ENCODE results near the gene KDR.

The KDR gene

DNA sequence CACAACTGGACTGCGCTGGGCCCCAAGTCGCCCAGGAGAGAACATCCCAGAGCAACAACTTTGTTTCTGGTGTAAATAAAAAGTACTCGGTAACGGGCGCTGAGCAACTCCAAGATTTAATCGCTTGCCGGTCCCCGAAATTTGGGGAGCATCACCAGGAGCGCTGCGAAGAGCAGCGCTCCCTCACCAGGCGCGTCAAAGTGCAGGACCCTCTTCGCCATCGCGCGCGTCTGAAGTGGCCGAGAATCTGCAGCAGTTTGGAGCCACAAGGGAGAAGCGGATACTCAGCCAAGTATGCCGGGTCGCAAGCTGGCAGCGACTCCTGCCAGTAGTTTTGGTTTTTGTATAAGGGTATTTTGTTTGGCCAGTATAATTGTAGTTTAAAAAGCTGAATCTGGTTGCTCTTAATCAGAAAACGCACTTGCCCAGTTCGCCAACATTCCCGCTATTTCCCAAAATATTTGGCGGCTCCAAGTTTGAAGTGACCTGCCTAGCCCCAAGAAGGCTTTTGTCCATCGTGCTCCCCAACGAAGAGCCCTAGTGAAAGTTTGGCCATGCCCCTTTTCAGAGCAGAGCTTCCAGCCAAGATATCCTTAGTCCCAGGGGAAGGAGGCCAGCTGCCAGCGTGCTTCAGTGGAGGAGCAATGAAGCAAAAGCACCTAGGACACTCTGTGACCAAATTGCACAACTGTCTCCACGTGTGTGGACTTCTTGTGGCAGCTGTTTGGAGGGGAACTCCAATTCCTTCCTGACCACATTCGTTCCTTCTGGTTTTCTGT, 557 bp upstream of the KDR start:
- H3K4me3 ChIP-seq (ENCODE audit: control insufficient read depth, low read depth, low read length): peak overlapping the region; percentile 66
- TF ChIP-seq CTCF (conservative IDR thresholded peaks at IDR 0.05; ENCODE audit: control insufficient read depth, insufficient read depth, low read depth, low read length): no peak
- DNase-seq (ENCODE audit: low read depth): peak; percentile 3

- peak; percentile 16 for DNase-seq (ENCODE audit: low read depth)
- no peak for TF ChIP-seq CTCF (conservative IDR thresholded peaks at IDR 0.05; ENCODE audit: control insufficient read depth, insufficient read depth, low read depth, low read length)
- H3K4me3 ChIP-seq (ENCODE audit: control insufficient read depth, low read depth, low read length): peak overlapping the region; percentile 66
Observed at GRCh38 chr4:55124322-55125076, 896 bp downstream of the KDR start.

- TF ChIP-seq CTCF (conservative IDR thresholded peaks at IDR 0.05; ENCODE audit: control insufficient read depth, insufficient read depth, low read depth, low read length): no peak
- H3K4me3 ChIP-seq (ENCODE audit: control insufficient read depth, low read depth, low read length): no peak overlapping the region
Observed at GRCh38 chr4:55123791-55124190, 1.6 kb downstream of the KDR start.

GRCh38 chr4:55122235-55122634, 3.2 kb downstream of the KDR start:
- DNase-seq (ENCODE audit: low read depth): no peak
- no peak overlapping the region for H3K4me3 ChIP-seq (ENCODE audit: control insufficient read depth, low read depth, low read length)
- no peak for TF ChIP-seq CTCF (conservative IDR thresholded peaks at IDR 0.05; ENCODE audit: control insufficient read depth, insufficient read depth, low read depth, low read length)

More at GRCh38 chr4:55123791-55124190, 1.6 kb downstream of the KDR start:
- no peak for DNase-seq (ENCODE audit: low read depth)

DNA sequence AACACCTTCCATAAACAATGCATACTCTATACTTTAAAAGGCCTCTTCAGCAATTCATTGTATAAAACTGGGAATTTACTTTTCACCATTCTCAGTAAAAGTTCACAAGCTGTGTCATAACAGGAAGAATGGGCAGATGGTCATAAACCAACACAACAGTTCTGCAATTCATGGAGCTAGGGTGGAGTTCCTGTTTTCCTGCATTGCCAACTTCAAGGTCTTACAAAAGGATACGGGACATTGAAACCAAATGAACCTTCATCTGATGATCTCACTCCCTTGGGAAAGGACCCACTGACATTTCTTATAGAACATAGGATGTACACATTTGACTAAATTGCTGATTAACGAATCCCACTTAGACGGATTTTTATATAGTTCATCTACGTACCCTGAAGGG, 4.1 kb downstream of the KDR start:
- TF ChIP-seq CTCF (conservative IDR thresholded peaks at IDR 0.05; ENCODE audit: control insufficient read depth, insufficient read depth, low read depth, low read length): no peak
- no peak overlapping the region for H3K4me3 ChIP-seq (ENCODE audit: control insufficient read depth, low read depth, low read length)
- DNase-seq (ENCODE audit: low read depth): peak; percentile 6

DNA sequence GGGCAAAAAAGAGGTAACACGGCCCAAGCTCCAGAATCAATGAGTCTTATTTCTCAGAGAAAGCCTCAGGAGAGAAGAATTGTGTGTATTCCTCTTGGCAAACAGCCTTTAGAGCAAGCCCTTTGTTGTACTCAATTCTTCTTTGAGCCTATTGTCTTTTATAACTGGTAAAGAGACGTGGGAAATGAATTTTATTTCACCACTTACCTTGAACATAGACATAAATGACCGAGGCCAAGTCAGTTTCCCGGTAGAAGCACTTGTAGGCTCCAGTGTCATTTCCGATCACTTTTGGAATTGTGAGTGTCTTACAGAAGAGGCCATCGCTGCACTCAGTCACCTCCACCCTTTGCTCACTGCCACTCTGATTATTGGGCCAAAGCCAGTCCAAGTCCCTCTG, 7.0 kb downstream of the KDR start:
- TF ChIP-seq CTCF (conservative IDR thresholded peaks at IDR 0.05; ENCODE audit: control insufficient read depth, insufficient read depth, low read depth, low read length): no peak
- no peak overlapping the region for H3K4me3 ChIP-seq (ENCODE audit: control insufficient read depth, low read depth, low read length)
- no peak for DNase-seq (ENCODE audit: low read depth)

All from fibroblast of mammary gland (primary cell).